HCT116 (cell line): ENCODE measurements around the gene PREPL. TPM values are rescaled to one million over a fixed set of nuclear protein-coding genes. Genes with fewer than 3 reads are reported as not detected.

ENCODE experiments used
- ATAC-seq: fragments of 200-7000 bp; cut with Tn5 transposase; 2 replicates; pipeline ENCODE4 v1.9.1; 2020; ENCODE audit warnings: mild to moderate bottlenecking, moderate library complexity
- BruUV-seq: library from RNA; stranded (reverse); fragments of 400-500 nt; replicated peaks from 2 replicates; lab custom pipeline; 2021; lab: Mats Ljungman, UMichigan
- CTCF ChIA-PET: fragments of 300-600 bp; sonication (Branson Sonifier 250); formaldehyde crosslinking; loops from one replicate; lab custom pipeline; 2021; ENCODE audit warnings: antibody characterized with exemption; lab: Charles Lee
- POLR2A ChIA-PET: fragments of 300-600, 350-600 bp; sonication (Branson Sonifier 250); formaldehyde crosslinking; loops from one replicate; lab custom pipeline; 2021; ENCODE audit warnings: antibody characterized with exemption; lab: Charles Lee
- RAD21 ChIA-PET, 2 experiments: fragments of 300-600 bp; sonication (Branson Sonifier 250); formaldehyde crosslinking; loops; one replicate each; lab custom pipeline; 2023; ENCODE audit warnings: low total read pairs in 2 of 2; ENCODE audit not compliant: uncharacterized antibody in 2 of 2, unreplicated experiment in 2 of 2, low non-redundant PET in 1 of 2; lab: Charles Lee
- DNase-seq: peaks from one replicate; pipeline ENCODE4 v3.0.0-alpha.2; 2010; ENCODE audit warnings: low read depth, low spot score
- H2AFZ ChIP-seq: fragments of 200-600 bp; shearing (Covaris generic), sonication (generic); 2 replicates; pipeline ENCODE4 v1.6.1; 2017; ENCODE audit warnings: low read depth, mixed run types, mixed read lengths, antibody characterized with exemption, low read length; ENCODE audit not compliant: poor library complexity, severe bottlenecking
- H3K27ac ChIP-seq: 2 replicates; pipeline ENCODE4 v1.5.1; 2012; ENCODE audit warnings: low read depth, low read length
- H3K27me3 ChIP-seq: fragments of 200-600 bp; sonication (generic); 2 replicates; pipeline ENCODE4 v1.6.1; 2016; ENCODE audit warnings: mixed run types, low read length, mixed read lengths; ENCODE audit not compliant: insufficient read depth
- H3K36me3 ChIP-seq, 2 experiments: fragments of 200-500 bp in 1 of 2; fragments of 200-600 bp in 1 of 2; sonication (Bioruptor generic) in 1 of 2; sonication (generic) in 1 of 2; 2 replicates each; pipeline versions ENCODE4 v1.5.1 to v1.6.1; 2014 to 2016; ENCODE audit warnings: low read length in 2 of 2, inconsistent platforms in 1 of 2, mixed read lengths in 1 of 2, mixed run types in 1 of 2; ENCODE audit not compliant: insufficient read depth in 2 of 2, control insufficient read depth in 1 of 2
- H3K4me1 ChIP-seq, 2 experiments: fragments of 200-600 bp in 1 of 2; sonication (generic) in 1 of 2; 2 replicates each; pipeline versions ENCODE4 v1.5.1 to v1.6.1; 2012 to 2017; ENCODE audit warnings: low read length in 2 of 2, inconsistent platforms in 1 of 2, mild to moderate bottlenecking in 1 of 2, mixed read lengths in 1 of 2, mixed run types in 1 of 2, moderate library complexity in 1 of 2; ENCODE audit not compliant: insufficient read depth in 2 of 2, control insufficient read depth in 1 of 2
- H3K4me2 ChIP-seq: fragments of 200-600 bp; sonication (generic); 2 replicates; pipeline ENCODE4 v1.6.1; 2017; ENCODE audit warnings: mixed run types, low read length, mixed read lengths
- H3K4me3 ChIP-seq, 2 experiments: fragments of 200-600 bp in 1 of 2; sonication (generic) in 1 of 2; replicated peaks in 1 of 2; 2 replicates each; pipeline ENCODE4 v1.5.1; 2011 to 2016; ENCODE audit warnings: low read length in 2 of 2, control low read depth in 1 of 2, low read depth in 1 of 2, mild to moderate bottlenecking in 1 of 2, mixed read lengths in 1 of 2, mixed run types in 1 of 2
- H3K79me2 ChIP-seq: fragments of 200-600 bp; sonication (generic); 2 replicates; pipeline ENCODE4 v1.6.1; 2017; ENCODE audit warnings: mild to moderate bottlenecking, mixed run types, low read length, moderate library complexity, mixed read lengths; ENCODE audit not compliant: insufficient read depth
- H3K9ac ChIP-seq: fragments of 200-600 bp; sonication (generic); 2 replicates; pipeline ENCODE4 v1.6.1; 2016; ENCODE audit warnings: low read length, mixed read lengths
- H3K9me2 ChIP-seq: fragments of 200-600 bp; sonication (generic), shearing (Covaris generic); 2 replicates; pipeline ENCODE4 v1.6.1; 2017; ENCODE audit warnings: mixed run types, mild to moderate bottlenecking, moderate library complexity; ENCODE audit not compliant: insufficient read depth
- H3K9me3 ChIP-seq, 2 experiments: fragments of 200-500 bp in 1 of 2; fragments of 200-600 bp in 1 of 2; sonication (Bioruptor generic) in 1 of 2; sonication (generic) in 1 of 2; 2 replicates each; pipeline ENCODE4 v1.6.1; 2014 to 2017; ENCODE audit warnings: low read length in 2 of 2, mixed read lengths in 2 of 2, inconsistent platforms in 1 of 2, low read depth in 1 of 2, mild to moderate bottlenecking in 1 of 2, mixed run types in 1 of 2, moderate library complexity in 1 of 2; ENCODE audit not compliant: control insufficient read depth in 1 of 2, insufficient read depth in 1 of 2
- H4K20me1 ChIP-seq: fragments of 200-600 bp; sonication (generic), shearing (Covaris generic); 2 replicates; pipeline ENCODE4 v1.6.1; 2017; ENCODE audit warnings: mixed run types, mild to moderate bottlenecking, moderate library complexity; ENCODE audit not compliant: insufficient read depth
- ATF3 ChIP-seq: IDR thresholded peaks from 2 replicates; pipeline ENCODE4 v1.6.1; 2012
- CBX3 ChIP-seq: IDR thresholded peaks from 2 replicates; pipeline ENCODE4 v1.6.1; 2012; ENCODE audit warnings: low read depth
- CEBPB ChIP-seq: IDR thresholded peaks from 2 replicates; pipeline ENCODE4 v1.6.1; 2012; ENCODE audit warnings: low read depth
- CTCF ChIP-seq, 3 experiments: fragments of 200-600 bp in 1 of 3; sonication (generic) in 1 of 3; IDR thresholded peaks in 2 of 3; conservative IDR thresholded peaks in 1 of 3; 2 replicates each; pipeline ENCODE4 v1.5.1; 2012 to 2017; ENCODE audit warnings: low read depth in 2 of 3, low read length in 2 of 3, antibody characterized with exemption in 1 of 3, borderline replicate concordance in 1 of 3, control low read depth in 1 of 3, mild to moderate bottlenecking in 1 of 3, mixed read lengths in 1 of 3, mixed run types in 1 of 3, moderate library complexity in 1 of 3; ENCODE audit not compliant: insufficient read depth in 1 of 3
- EGR1 ChIP-seq: IDR thresholded peaks from 2 replicates; pipeline ENCODE4 v1.6.1; 2012; ENCODE audit warnings: low read depth
- ELF1 ChIP-seq: IDR thresholded peaks from 2 replicates; pipeline ENCODE4 v1.6.1; 2012; ENCODE audit warnings: low read depth, borderline replicate concordance
- FOSL1 ChIP-seq: IDR thresholded peaks from 2 replicates; pipeline ENCODE4 v1.6.1; 2012; ENCODE audit warnings: low read depth
- JUND ChIP-seq: IDR thresholded peaks from 2 replicates; pipeline ENCODE4 v1.6.1; 2012
- RAD21 ChIP-seq: IDR thresholded peaks from 2 replicates; pipeline ENCODE4 v1.6.1; 2012; ENCODE audit warnings: low read depth, mild to moderate bottlenecking
- REST ChIP-seq: IDR thresholded peaks from 2 replicates; pipeline ENCODE4 v1.6.1; 2012; ENCODE audit warnings: low read depth
- SIN3A ChIP-seq: IDR thresholded peaks from 2 replicates; pipeline ENCODE4 v1.6.1; 2012; ENCODE audit warnings: low read depth
- YY1 ChIP-seq: IDR thresholded peaks from 2 replicates; pipeline ENCODE4 v1.6.1; 2011; ENCODE audit warnings: low read length, low read depth, moderate library complexity, mild to moderate bottlenecking; ENCODE audit not compliant: insufficient replicate concordance; ENCODE audit errors: extremely low read depth
- ZFX ChIP-seq: fragments of 450-650 bp; IDR thresholded peaks from 2 replicates; pipeline ENCODE4 v1.6.1; 2017
- intact Hi-C: fragments of 100-400 bp; cut with micrococcal nuclease; formaldehyde crosslinking; loops from 2 replicates; pipeline ENCODE4 v1.10.0; 2022
- total RNA-seq: library from RNA; stranded (reverse); gene quantifications from one replicate; pipeline ENCODE4 v1.2.1, GENCODE V29; 2021; ENCODE audit not compliant: unreplicated experiment

The PREPL gene
- total RNA-seq, 1 experiment from 2014 or later = 31.1 TPM

GRCh38 chr2:44367591-44367990 is 6.3 kb upstream of the PREPL start:
- ChIA-PET RAD21 (no interaction called here), CTCF (interaction anchor here (1.6 kb wide), 1 partner anchor 25 kb away, joined by 7 read pairs; no protein-coding TSS in a partner anchor), POLR2A (interaction anchor here (1.1 kb wide), 1 partner anchor 9 kb away, joined by 7 read pairs; no protein-coding TSS in a partner anchor)
- no TSS peak for BruUV-seq
- no peak overlapping the region for H3K9ac ChIP-seq
- no peaks in the 10 kb centered on the region for H3K9me3 ChIP-seq
- no peak for TF ChIP-seq ATF3
- TF ChIP-seq JUND = no peak
- no peak for TF ChIP-seq RAD21
- no peak for TF ChIP-seq EGR1
- no peak for TF ChIP-seq CEBPB
- TF ChIP-seq YY1 = no peak
- no peak for TF ChIP-seq CBX3
- no peak for TF ChIP-seq CTCF (IDR thresholded peaks at IDR 0.05 in 2 of 3, conservative IDR thresholded peaks at IDR 0.05 in 1 of 3; ENCODE audit: borderline replicate concordance in 1 of 3, insufficient read depth in 1 of 3, low read depth in 2 of 3, low read length in 2 of 3)
- TF ChIP-seq ZFX = no peak
- TF ChIP-seq SIN3A = no peak
- TF ChIP-seq ELF1 = no peak
- no peak for TF ChIP-seq REST
- no peak for TF ChIP-seq FOSL1
- H2AFZ ChIP-seq = no peak overlapping the region
- no peak overlapping the region for H3K4me2 ChIP-seq
- no peaks in the 10 kb centered on the region for H3K9me2 ChIP-seq
- H3K27me3 ChIP-seq = no peaks in the 10 kb centered on the region
- H4K20me1 ChIP-seq = no peaks in the 10 kb centered on the region
- H3K4me1 ChIP-seq = peaks cover 0 to 7% of the 10 kb centered on the region in 2 experiments; a peak in 1 of 4 replicates
- intact Hi-C loops = no loop called here
- no peak for DNase-seq
- no peaks in the 10 kb centered on the region for H3K36me3 ChIP-seq
- H3K27ac ChIP-seq = no peak overlapping the region
- H3K79me2 ChIP-seq = peaks cover 29% of the 10 kb centered on the region
- H3K4me3 ChIP-seq = no peak overlapping the region
- ATAC-seq = no peak
